IMR-90 (cell line): Measurements from ENCODE around the gene UNC119. TPM values are rescaled to one million over a fixed set of nuclear protein-coding genes. Genes with fewer than 3 reads are reported as not detected.

Experiments
- polyA plus RNA-seq, 3 experiments: library from polyadenylated mRNA; depleted of rRNA; stranded (reverse); fragments of >200 nt; gene quantifications; 2 replicates each; pipeline ENCODE4 v1.2.3, GENCODE V29; 2012; ENCODE audit warnings: low replicate concordance in 1 of 3
- total RNA-seq: library from RNA; depleted of rRNA; stranded (reverse); fragments of >200 nt; gene quantifications from 2 replicates; pipeline ENCODE4 v1.2.3, GENCODE V29; 2012; rRNA removed

UNC119 gene
- total and polyA plus RNA-seq, 2 of the 4 experiments (the other 2 are of a cell fraction): 22.4 to 57.4 TPM

Other genes starting within 250 kb of the UNC119 start
- 21.3 and 23.1 TPM in 2 replicates for gene TMEM97, start 233.4 kb downstream of the UNC119 start, total RNA-seq
- gene TMEM97, start 233.4 kb downstream of the UNC119 start, polyA plus RNA-seq (2012; rRNA removed): 10.4 and 12.3 TPM in 2 replicates
- gene IFT20, start 217.2 kb downstream of the UNC119 start, total RNA-seq: 25.5 and 37.8 TPM in 2 replicates
- gene IFT20, start 217.2 kb downstream of the UNC119 start, polyA plus RNA-seq (2012; rRNA removed): 40.0 and 46.3 TPM in 2 replicates
- gene TNFAIP1, start 216.9 kb downstream of the UNC119 start, total RNA-seq: 45.3 and 49.1 TPM in 2 replicates
- gene TNFAIP1, start 216.9 kb downstream of the UNC119 start, polyA plus RNA-seq (2012; rRNA removed): 62.9 and 75.9 TPM in 2 replicates
- 58.3 and 66.7 TPM in 2 replicates for gene POLDIP2, start 195.1 kb downstream of the UNC119 start, total RNA-seq
- 72.0 and 77.8 TPM in 2 replicates for gene POLDIP2, start 195.1 kb downstream of the UNC119 start, polyA plus RNA-seq (2012; rRNA removed)
- not detected in 2 replicates for gene SEBOX, start 187.4 kb downstream of the UNC119 start, total RNA-seq
- not detected in 2 replicates for gene SEBOX, start 187.4 kb downstream of the UNC119 start, polyA plus RNA-seq (2012; rRNA removed)
- gene VTN, start 182.3 kb downstream of the UNC119 start, total RNA-seq: under 0.01 and 0.18 TPM in 2 replicates
- gene VTN, start 182.3 kb downstream of the UNC119 start, polyA plus RNA-seq (2012; rRNA removed): 0.89 and 1.0 TPM in 2 replicates
- 2.5 and 3.4 TPM in 2 replicates for gene SARM1, start 180.9 kb downstream of the UNC119 start, total RNA-seq
- 10.3 and 11.4 TPM in 2 replicates for gene SARM1, start 180.9 kb downstream of the UNC119 start, polyA plus RNA-seq (2012; rRNA removed)
- gene SLC46A1, start 146.4 kb downstream of the UNC119 start, total RNA-seq: 2.7 and 2.8 TPM in 2 replicates
- gene SLC46A1, start 146.4 kb downstream of the UNC119 start, polyA plus RNA-seq (2012; rRNA removed): 3.9 and 4.0 TPM in 2 replicates
- gene SLC13A2, start 79.0 kb downstream of the UNC119 start, total RNA-seq: not detected in 2 replicates
- gene SLC13A2, start 79.0 kb downstream of the UNC119 start, polyA plus RNA-seq (2012; rRNA removed): not detected in 2 replicates
- not detected in 2 replicates for gene FOXN1, start 46.3 kb downstream of the UNC119 start, total RNA-seq
- gene FOXN1, start 46.3 kb downstream of the UNC119 start, polyA plus RNA-seq (2012; rRNA removed): not detected in 2 replicates
- 27.5 and 28.7 TPM in 2 replicates for gene PIGS, start 18.9 kb upstream of the UNC119 start, total RNA-seq
- gene PIGS, start 18.9 kb upstream of the UNC119 start, polyA plus RNA-seq (2012; rRNA removed): 77.9 and 78.9 TPM in 2 replicates
- 46.1 and 47.0 TPM in 2 replicates for gene ALDOC, start 24.3 kb upstream of the UNC119 start, total RNA-seq
- gene ALDOC, start 24.3 kb upstream of the UNC119 start, polyA plus RNA-seq (2012; rRNA removed): 62.6 and 69.7 TPM in 2 replicates
- gene SPAG5, start 46.4 kb upstream of the UNC119 start, total RNA-seq: 55.5 and 60.8 TPM in 2 replicates
- gene SPAG5, start 46.4 kb upstream of the UNC119 start, polyA plus RNA-seq (2012; rRNA removed): 40.3 and 47.3 TPM in 2 replicates
- 2.2 and 2.8 TPM in 2 replicates for gene RSKR, start 61.6 kb upstream of the UNC119 start, total RNA-seq
- 5.9 and 6.8 TPM in 2 replicates for gene RSKR, start 61.6 kb upstream of the UNC119 start, polyA plus RNA-seq (2012; rRNA removed)
- gene BLTP2, start 92.5 kb upstream of the UNC119 start, total RNA-seq: 146 and 174 TPM in 2 replicates
- 42.3 and 49.0 TPM in 2 replicates for gene BLTP2, start 92.5 kb upstream of the UNC119 start, polyA plus RNA-seq (2012; rRNA removed)
- 79.2 and 81.7 TPM in 2 replicates for gene SDF2, start 109.3 kb upstream of the UNC119 start, total RNA-seq
- 76.0 and 80.8 TPM in 2 replicates for gene SDF2, start 109.3 kb upstream of the UNC119 start, polyA plus RNA-seq (2012; rRNA removed)
- 44.8 and 45.0 TPM in 2 replicates for gene SUPT6H, start 109.6 kb upstream of the UNC119 start, total RNA-seq
- gene SUPT6H, start 109.6 kb upstream of the UNC119 start, polyA plus RNA-seq (2012; rRNA removed): 40.0 and 41.4 TPM in 2 replicates
- gene PROCA1, start 159.3 kb upstream of the UNC119 start, total RNA-seq: 0.28 and 0.36 TPM in 2 replicates
- 1.7 and 3.0 TPM in 2 replicates for gene PROCA1, start 159.3 kb upstream of the UNC119 start, polyA plus RNA-seq (2012; rRNA removed)
- gene RAB34, start 165.2 kb upstream of the UNC119 start, total RNA-seq: 304 and 351 TPM in 2 replicates
- gene RAB34, start 165.2 kb upstream of the UNC119 start, polyA plus RNA-seq (2012; rRNA removed): 374 and 387 TPM in 2 replicates
- 572 and 596 TPM in 2 replicates for gene RPL23A, start 167.4 kb upstream of the UNC119 start, total RNA-seq
- gene RPL23A, start 167.4 kb upstream of the UNC119 start, polyA plus RNA-seq (2012; rRNA removed): 958 and 1,004 TPM in 2 replicates
- gene TLCD1, start 173.6 kb upstream of the UNC119 start, total RNA-seq: 3.6 and 3.9 TPM in 2 replicates
- gene TLCD1, start 173.6 kb upstream of the UNC119 start, polyA plus RNA-seq (2012; rRNA removed): 8.7 and 9.3 TPM in 2 replicates
- 3.1 and 5.2 TPM in 2 replicates for gene NEK8, start 176.2 kb upstream of the UNC119 start, total RNA-seq
- 4.1 and 4.6 TPM in 2 replicates for gene NEK8, start 176.2 kb upstream of the UNC119 start, polyA plus RNA-seq (2012; rRNA removed)
- gene TRAF4, start 191.4 kb upstream of the UNC119 start, total RNA-seq: 27.5 and 36.9 TPM in 2 replicates
- gene TRAF4, start 191.4 kb upstream of the UNC119 start, polyA plus RNA-seq (2012; rRNA removed): 63.2 and 75.6 TPM in 2 replicates